HG02763 (cell line): ENCODE data around the gene CPNE6.
A peak's percentile ranks its signal among the peaks of the same experiment; 100 is the strongest.
"Not testable (repeated sequence)": the region's sequence is repeated elsewhere in the genome, so short reads cannot be mapped to it uniquely, and the experiment has no call there.

Experiments
- ATAC-seq: cut with Tn5 transposase; IDR thresholded peaks from one replicate; pipeline ENCODE4 v1.9.1; 2021; ENCODE audit warnings: mild to moderate bottlenecking, moderate library complexity; ENCODE audit not compliant: unreplicated experiment

Gene CPNE6

GRCh38 chr14:24102357-24103048 is 31.1 kb downstream of the CPNE6 start:
- ATAC-seq = no peak

GRCh38 chr14:24103451-24103850 is 32.1 kb downstream of the CPNE6 start:
- ATAC-seq = no peak

GRCh38 chr14:24105609-24106239 is 34.4 kb downstream of the CPNE6 start:
- not testable (repeated sequence) for ATAC-seq

GRCh38 chr14:24106672-24107271 is 35.4 kb downstream of the CPNE6 start:
- no peak for ATAC-seq

- no peak for ATAC-seq
These were observed 37.0 kb downstream of the CPNE6 start for GRCh38 chr14:24108336-24108874.

GRCh38 chr14:24110060-24110459 is 38.7 kb downstream of the CPNE6 start:
- ATAC-seq = no peak

GRCh38 chr14:24110523-24110922 is 39.2 kb downstream of the CPNE6 start:
- no peak for ATAC-seq

GRCh38 chr14:24113379-24113800 is 42.0 kb downstream of the CPNE6 start:
- no peak for ATAC-seq

GRCh38 chr14:24113801-24114531 is 42.6 kb downstream of the CPNE6 start:
- ATAC-seq = peak; percentile 29

- peak; percentile 79 for ATAC-seq
These were observed 43.4 kb downstream of the CPNE6 start, which contains the start of the genes DCAF11 and NRL for GRCh38 chr14:24114532-24115421. Gene DCAF11 (plus strand): TSS chr14:24114777. CDS start chr14:24115595, 818 bp downstream. Gene NRL (minus strand): TSS chr14:24114949. CDS start chr14:24082848, 32,101 bp downstream.

- no peak for ATAC-seq
These were observed 44.2 kb downstream of the CPNE6 start for GRCh38 chr14:24115422-24116127.

- ATAC-seq = no peak
These were observed 44.9 kb downstream of the CPNE6 start for GRCh38 chr14:24116128-24116814.

- no peak for ATAC-seq
These were observed 45.8 kb downstream of the CPNE6 start for GRCh38 chr14:24117179-24117578.

GRCh38 chr14:24119691-24120090 is 48.3 kb downstream of the CPNE6 start:
- ATAC-seq = no peak

- no peak for ATAC-seq
These were observed 49.8 kb downstream of the CPNE6 start for GRCh38 chr14:24121210-24121609.

- ATAC-seq = no peak
These were observed 51.1 kb downstream of the CPNE6 start for GRCh38 chr14:24122416-24122815.

- no peak for ATAC-seq
These were observed 51.5 kb downstream of the CPNE6 start for GRCh38 chr14:24122898-24123297.
